SK-N-SH treated with all-trans-retinoic acid at 6 μM for 48 hours (cell line): Measurements from ENCODE around the gene VPS35L.

Experiments used
- CREB5 ChIP-seq: fragments of 250-450 bp; sonication (Bioruptor Pico); IDR thresholded peaks from 2 replicates; pipeline ENCODE4 v1.5.1; 2020; ENCODE audit warnings: low read depth, mild to moderate bottlenecking, moderate library complexity
- POU6F1 ChIP-seq: fragments of 250-450 bp; sonication (Bioruptor Pico); IDR thresholded peaks from 2 replicates; pipeline ENCODE4 v1.8.0; 2021; ENCODE audit warnings: low read depth, mild to moderate bottlenecking, moderate library complexity, borderline replicate concordance
- PPARA ChIP-seq: fragments of 250-450 bp; sonication (Bioruptor Pico); IDR thresholded peaks from 2 replicates; pipeline ENCODE4 v1.5.0; 2020; ENCODE audit warnings: mild to moderate bottlenecking, borderline replicate concordance
- RARB ChIP-seq: fragments of 250-450 bp; sonication (Bioruptor Pico); IDR thresholded peaks from 2 replicates; pipeline ENCODE4 v1.8.0; 2021; ENCODE audit warnings: mild to moderate bottlenecking, moderate library complexity
- TOX ChIP-seq: fragments of 250-450 bp; sonication (Bioruptor Pico); IDR thresholded peaks from 2 replicates; pipeline ENCODE4 v1.8.0; 2021; ENCODE audit warnings: mild to moderate bottlenecking, moderate library complexity, borderline replicate concordance
- TSHZ2 ChIP-seq: fragments of 250-450 bp; sonication (Bioruptor Pico); IDR thresholded peaks from 2 replicates; pipeline ENCODE4 v1.5.0; 2020; ENCODE audit warnings: mild to moderate bottlenecking, moderate library complexity
- ZC3H10 ChIP-seq: fragments of 250-450 bp; sonication (Bioruptor Pico); IDR thresholded peaks from 2 replicates; pipeline ENCODE4 v1.5.1; 2021; ENCODE audit warnings: mild to moderate bottlenecking, moderate library complexity
- ZFP3 ChIP-seq: fragments of 250-450 bp; sonication (Bioruptor Pico); IDR thresholded peaks from 2 replicates; pipeline ENCODE4 v1.5.0; 2020; ENCODE audit warnings: mild to moderate bottlenecking, moderate library complexity

GRCh38 chr16:19604911-19605310 lies 49.4 kb downstream of the VPS35L start:
- no peak for TF ChIP-seq RARB (CRISPR knock-in tag)
- TF ChIP-seq TOX (CRISPR knock-in tag): no peak
- no peak for TF ChIP-seq ZFP3 (CRISPR knock-in tag)
- TF ChIP-seq CREB5 (CRISPR knock-in tag): no peak
- TF ChIP-seq ZC3H10 (CRISPR knock-in tag): no peak
- no peak for TF ChIP-seq PPARA (CRISPR knock-in tag)
- TF ChIP-seq TSHZ2 (CRISPR knock-in tag): no peak
- no peak for TF ChIP-seq POU6F1
